Measurements from ENCODE around the gene CMTM8. TPM values are rescaled to one million over a fixed set of nuclear protein-coding genes. Genes with fewer than 3 reads are reported as not detected.

Gene CMTM8
- total RNA-seq, 1 experiment from 2014 or later = 9.0 TPM

- CTCF ChIA-PET = interaction anchor here (0.9 kb wide), 1 partner anchor 26 kb away, joined by 3 read pairs; no protein-coding TSS in a partner anchor
- H3K4me1 Mint-ChIP-seq = peaks cover 55% of the 10 kb centered on the region
- no peak for DNase-seq (ENCODE audit: low spot score)
- TF ChIP-seq ZNF396 (CRISPR knock-in tag; IDR thresholded peaks at IDR 0.05; ENCODE audit: borderline replicate concordance) (no peak), ZSCAN18 (CRISPR knock-in tag; IDR thresholded peaks at IDR 0.05) (no peak), E2F4 (CRISPR knock-in tag; IDR thresholded peaks at IDR 0.05; ENCODE audit: borderline replicate concordance, low read depth) (no peak), TCF7 (CRISPR knock-in tag; IDR thresholded peaks at IDR 0.05; ENCODE audit: low read depth) (no peak), HMGA2 (CRISPR knock-in tag; IDR thresholded peaks at IDR 0.05) (no peak), TEAD4 (CRISPR knock-in tag; IDR thresholded peaks at IDR 0.05) (no peak), GABPB1 (CRISPR knock-in tag; IDR thresholded peaks at IDR 0.05) (no peak), GTF2I (CRISPR knock-in tag; conservative IDR thresholded peaks at IDR 0.05) (no peak)
- no peaks in the 10 kb centered on the region for H3K27me3 Mint-ChIP-seq (ENCODE audit: low read depth)
- H3K4me3 Mint-ChIP-seq = no peak overlapping the region
- peaks cover 8% of the 10 kb centered on the region for H3K9me3 Mint-ChIP-seq
- H3K27ac Mint-ChIP-seq = no peak overlapping the region
- POLR2A ChIA-PET = no interaction called here
- no peaks in the 10 kb centered on the region for H3K36me3 Mint-ChIP-seq
- ATAC-seq = no peak
Observed at GRCh38 chr3:32308378-32308777, 69.9 kb downstream of the CMTM8 start.

- TF ChIP-seq RELA (CRISPR knock-in tag; IDR thresholded peaks at IDR 0.05; ENCODE audit: borderline replicate concordance) (no peak), ZNF317 (CRISPR knock-in tag; IDR thresholded peaks at IDR 0.05; ENCODE audit: borderline replicate concordance, low read depth) (no peak), NR2C2 (CRISPR knock-in tag; IDR thresholded peaks at IDR 0.05) (no peak), CBFB (CRISPR knock-in tag; IDR thresholded peaks at IDR 0.05; ENCODE audit: low read depth) (no peak), GTF2I (CRISPR knock-in tag; conservative IDR thresholded peaks at IDR 0.05) (no peak), ZMAT4 (CRISPR knock-in tag; IDR thresholded peaks at IDR 0.05) (no peak), NFE2L1 (CRISPR knock-in tag; IDR thresholded peaks at IDR 0.05) (no peak), MXD4 (CRISPR knock-in tag; IDR thresholded peaks at IDR 0.05; ENCODE audit: borderline replicate concordance) (no peak), ZBTB43 (CRISPR knock-in tag; IDR thresholded peaks at IDR 0.05) (no peak), USF2 (CRISPR knock-in tag; IDR thresholded peaks at IDR 0.05) (no peak), NFATC4 (CRISPR knock-in tag; IDR thresholded peaks at IDR 0.05) (no peak), ATF3 (CRISPR knock-in tag; conservative IDR thresholded peaks at IDR 0.05) (no peak), ZNF423 (CRISPR knock-in tag; IDR thresholded peaks at IDR 0.05) (no peak)
- Mint-ChIP-seq H3K9me3 (peaks cover 8% of the 10 kb centered on the region), H3K36me3 (no peaks in the 10 kb centered on the region), H3K27ac (no peak overlapping the region; the same call in 1 of the 2 replicates), H3K4me3 (no peak overlapping the region), H3K27me3 (ENCODE audit: low read depth) (no peaks in the 10 kb centered on the region), H3K4me1 (peaks cover 51% of the 10 kb centered on the region)
- ChIA-PET POLR2A (interaction anchor here (0.6 kb wide), 1 partner anchor 38 kb away, joined by 6 read pairs; no protein-coding TSS in a partner anchor), CTCF (interaction anchor here (0.9 to 1.3 kb wide), 3 partner anchors 14 to 27 kb away, joined by 3 to 4 read pairs (median 3); no protein-coding TSS in a partner anchor)
- ATAC-seq (no peak), DNase-seq (ENCODE audit: low spot score) (no peak)
Observed at GRCh38 chr3:32309654-32310242, 71.3 kb downstream of the CMTM8 start.
